OCI-LY1 (cell line): ENCODE data around the gene ARFGAP3.

Source experiments
- CTCF ChIP-seq: fragments of 200-600 bp; sonication (generic), shearing (Covaris generic); IDR thresholded peaks from 2 replicates; pipeline ENCODE4 v1.5.1; 2017; ENCODE audit warnings: mild to moderate bottlenecking, antibody characterized with exemption, low read length, moderate library complexity, mixed read lengths
- EZH2 ChIP-seq: fragments of 200-600 bp; sonication (generic), shearing (Covaris generic); IDR thresholded peaks from 2 replicates; pipeline ENCODE4 v1.8.0; 2017; ENCODE audit warnings: borderline replicate concordance, mixed run types, mild to moderate bottlenecking, antibody characterized with exemption, low read length, moderate library complexity, mixed read lengths

- no peak for TF ChIP-seq EZH2
- no peak for TF ChIP-seq CTCF
Measured at GRCh38 chr22:42866100-42866499, 9.0 kb upstream of the ARFGAP3 start.
